OCI-M1 (cell line): Measurements from ENCODE around the gene ENDOU.

Experiments
- DNase-seq: peaks from one replicate; lab custom pipeline; 2025; lab: John Stamatoyannopoulos, UW

ENDOU gene

DNA sequence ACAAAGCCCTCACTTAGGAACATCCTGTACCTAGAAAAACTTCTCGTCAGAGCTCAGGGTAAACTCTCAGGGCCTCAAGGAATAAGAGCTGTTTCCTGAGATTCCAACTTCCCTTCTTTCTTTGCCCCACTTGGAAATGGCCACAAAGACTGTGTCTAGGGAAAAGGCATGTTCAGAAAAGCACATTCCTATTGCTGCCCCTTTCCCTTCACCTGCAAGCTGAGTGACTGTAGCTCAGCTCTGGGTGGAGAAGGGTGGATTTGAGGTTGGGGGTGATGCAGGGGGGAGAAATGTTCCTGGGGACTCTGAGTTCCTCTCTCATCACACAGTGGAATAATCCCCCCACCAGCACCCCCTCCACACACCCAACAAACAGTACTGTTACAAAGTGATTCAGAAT, 6.8 kb downstream of the ENDOU start:
- DNase-seq, result no peak

DNA sequence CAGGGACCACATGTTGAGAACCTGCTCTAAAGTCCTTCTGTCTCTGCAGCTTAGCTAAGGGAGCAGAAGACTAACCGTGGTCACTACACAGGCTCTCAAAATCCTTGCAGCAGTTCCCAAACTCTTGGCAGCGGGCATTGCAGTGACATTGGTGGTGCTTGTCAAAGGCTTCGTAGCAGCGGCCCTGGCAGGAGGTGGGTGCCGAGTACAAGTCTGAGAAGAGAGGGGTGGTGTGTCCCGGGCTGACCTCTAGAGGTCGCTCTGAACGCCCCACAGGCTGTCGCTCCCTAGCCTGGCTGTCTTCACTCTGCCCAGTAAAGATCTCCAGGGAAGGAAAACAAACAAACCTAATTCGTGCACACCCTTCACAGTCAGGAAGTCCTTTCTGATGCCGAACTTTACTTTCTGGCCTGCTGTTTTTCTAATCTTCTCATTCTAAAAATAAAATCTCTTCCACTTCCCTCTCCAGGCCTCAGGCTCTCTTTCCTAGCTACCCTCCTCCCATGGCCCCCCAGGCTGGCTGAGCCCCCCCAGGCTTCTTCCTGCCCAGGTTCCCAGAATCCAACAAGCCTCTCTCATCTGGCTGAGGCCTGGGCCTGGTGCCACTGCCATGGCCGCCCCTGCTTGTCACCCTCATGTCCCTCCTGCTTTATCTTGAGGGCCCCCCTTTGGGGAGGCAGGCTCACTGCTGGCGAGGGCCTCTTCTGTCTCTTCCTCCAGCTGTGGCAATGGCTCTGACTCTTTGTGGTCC, 7.7 kb downstream of the ENDOU start:
- peak; percentile 83 for DNase-seq

DNA sequence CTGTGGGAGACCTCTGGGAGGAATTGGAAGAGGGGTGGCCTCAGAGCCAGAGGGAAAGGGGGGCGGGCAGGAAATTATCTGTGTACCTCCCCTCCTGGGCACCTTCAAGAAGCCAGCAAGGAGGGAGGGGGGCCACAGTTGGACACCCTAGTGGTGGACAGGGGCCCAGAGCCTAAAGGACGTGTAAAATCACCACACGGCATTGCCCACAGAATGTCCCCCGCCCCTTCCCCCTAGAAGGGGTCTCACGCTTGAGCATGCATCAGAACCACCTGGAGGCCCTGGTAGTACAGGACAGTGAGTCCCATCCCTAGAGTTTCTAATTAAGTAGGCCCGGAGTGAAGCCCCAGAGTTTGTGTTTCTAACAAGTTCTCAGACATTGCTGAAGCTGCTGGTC, 8.2 kb downstream of the ENDOU start:
- DNase-seq, result no peak

DNA sequence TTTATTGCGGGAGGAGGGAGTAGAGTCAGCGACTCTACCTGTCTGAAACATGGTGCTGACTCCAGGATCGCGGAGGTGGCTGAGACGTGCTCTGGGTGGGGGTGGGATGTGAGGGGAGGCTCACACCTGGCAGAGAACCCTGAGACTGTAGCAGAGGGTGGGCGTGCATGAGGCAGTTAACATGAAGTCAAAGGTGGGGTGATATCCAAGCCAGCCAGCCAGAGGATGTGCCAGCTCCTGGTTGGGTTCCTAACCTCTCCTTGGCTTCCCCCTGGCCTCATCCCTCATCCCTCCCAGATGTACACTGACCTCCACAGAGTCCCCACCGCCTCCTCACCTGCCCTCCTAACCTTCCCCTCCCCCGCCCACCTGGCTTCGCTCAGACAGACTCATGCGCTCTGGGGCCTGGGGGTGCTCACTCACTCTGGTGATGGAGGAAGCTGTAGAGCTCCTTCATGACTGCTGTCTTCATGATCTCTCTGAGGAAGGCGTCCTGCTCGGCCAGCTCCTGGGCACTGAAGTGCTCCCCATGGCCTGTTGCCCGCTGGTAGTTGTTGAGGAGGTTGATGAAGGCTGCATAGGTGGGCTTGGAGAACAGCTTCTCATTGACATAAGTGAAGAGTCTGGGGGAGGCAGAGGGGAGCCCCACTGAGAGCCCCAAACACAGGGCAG, 9.3 kb downstream of the ENDOU start:
- no peak for DNase-seq

DNA sequence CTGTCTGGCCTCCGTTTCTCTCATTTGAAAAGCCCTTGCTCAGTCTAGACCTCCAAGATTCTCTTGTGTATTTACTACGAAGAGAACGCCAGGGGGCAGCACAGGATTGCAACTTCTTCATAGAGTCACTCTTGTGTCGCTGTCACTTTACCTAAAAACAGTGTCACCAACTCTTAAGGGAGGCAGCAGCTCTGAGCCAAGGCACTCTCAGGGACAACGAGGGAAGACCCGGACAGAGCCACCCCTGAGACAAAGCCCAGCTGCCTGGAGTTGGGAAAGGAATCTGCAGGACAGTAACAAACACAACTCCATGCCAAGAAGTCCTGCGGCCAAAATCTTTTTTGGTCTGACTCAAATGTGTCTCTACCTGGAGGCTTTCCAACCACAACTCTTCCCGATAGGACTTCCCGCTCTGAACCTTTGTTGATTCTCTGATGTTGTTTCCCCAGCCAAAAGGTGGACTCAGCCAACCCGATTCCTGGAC, 9.9 kb downstream of the ENDOU start:
- peak; percentile 87 for DNase-seq

DNA sequence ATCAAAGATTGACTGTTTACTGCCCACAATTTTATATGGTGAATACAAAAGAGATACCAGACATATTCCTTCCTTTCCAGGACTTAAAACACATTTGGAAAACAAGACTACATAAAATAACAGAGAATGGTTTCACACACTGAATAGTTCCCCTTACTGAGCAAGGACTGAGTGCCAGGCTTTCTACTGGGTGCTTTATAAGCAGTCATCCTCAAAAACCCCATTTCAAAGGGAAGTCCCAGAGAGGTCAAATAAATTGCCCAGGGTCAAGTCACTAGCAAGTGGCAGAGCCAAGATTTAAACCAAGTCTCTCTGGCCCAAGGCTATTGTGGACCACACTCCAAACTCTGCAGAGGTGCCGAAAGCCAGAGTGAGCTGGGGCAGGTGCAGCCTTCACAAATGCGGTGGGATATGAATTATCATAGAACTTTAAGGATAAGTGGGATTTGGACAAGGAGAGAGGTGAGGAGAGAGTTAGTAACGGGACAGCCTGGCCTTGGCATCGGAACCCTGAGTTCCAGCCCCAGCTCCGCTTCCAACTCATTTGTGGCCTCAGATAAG, 10.4 kb downstream of the ENDOU start:
- DNase-seq, result no peak

DNA sequence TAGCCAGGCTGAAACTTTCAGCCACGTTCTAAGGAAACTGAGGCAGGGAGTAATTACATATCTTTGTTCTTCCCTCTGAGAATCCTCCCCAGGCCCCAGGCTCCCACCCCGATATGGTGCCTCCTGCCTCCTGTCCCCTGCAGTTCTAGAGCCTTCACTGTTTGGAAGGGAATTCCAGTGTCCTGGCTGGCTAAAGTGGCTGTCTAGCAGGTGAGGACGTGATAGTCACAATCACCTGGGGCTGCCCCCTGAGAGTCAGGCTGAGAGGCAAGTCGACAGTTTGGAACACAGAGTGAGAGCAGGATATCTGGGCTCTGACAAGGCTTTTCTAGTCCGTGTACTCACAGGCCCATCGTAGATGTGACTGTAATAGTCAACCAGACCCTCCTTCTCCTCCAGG, 13.1 kb downstream of the ENDOU start:
- no peak for DNase-seq

DNA sequence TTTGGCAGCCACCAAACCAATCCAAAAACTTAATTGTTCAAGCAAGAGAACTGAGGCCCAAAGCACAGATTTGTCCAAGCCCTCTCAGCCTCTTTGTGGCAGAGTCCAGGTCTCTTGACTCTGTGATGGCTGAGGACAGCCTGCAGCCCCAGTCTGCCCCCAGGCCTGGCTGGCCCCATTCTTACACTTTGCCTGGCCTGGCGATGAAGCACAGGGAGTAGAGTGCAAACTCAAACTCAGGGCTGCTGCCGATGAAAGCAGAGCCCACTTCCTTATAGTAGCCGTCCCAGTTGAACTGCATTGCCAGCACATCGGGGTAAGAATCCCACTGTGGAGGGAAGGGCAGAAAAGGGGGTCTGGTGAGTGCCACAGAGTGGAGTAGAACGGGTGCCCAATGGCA, 13.8 kb downstream of the ENDOU start:
- DNase-seq, result no peak

DNA sequence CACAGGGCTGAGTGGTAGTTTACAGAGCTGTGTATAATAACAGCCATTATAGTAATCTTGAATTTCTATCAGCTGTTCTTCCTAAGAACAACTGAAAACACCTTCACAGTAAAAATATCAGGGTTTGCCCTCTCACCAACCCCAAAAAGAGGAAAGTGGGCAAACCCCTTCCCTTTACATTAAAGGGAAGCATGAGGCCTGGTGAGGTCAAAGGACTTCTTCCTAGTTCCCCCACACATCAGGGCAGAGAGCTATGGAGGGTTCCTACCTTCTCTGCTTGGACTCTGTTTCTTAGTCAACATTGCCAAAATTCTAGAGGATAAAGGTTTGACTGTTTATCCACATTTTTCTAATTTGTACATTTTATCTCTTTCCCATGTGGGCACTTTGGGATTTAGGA, 15.0 kb downstream of the ENDOU start:
- no peak for DNase-seq

DNA sequence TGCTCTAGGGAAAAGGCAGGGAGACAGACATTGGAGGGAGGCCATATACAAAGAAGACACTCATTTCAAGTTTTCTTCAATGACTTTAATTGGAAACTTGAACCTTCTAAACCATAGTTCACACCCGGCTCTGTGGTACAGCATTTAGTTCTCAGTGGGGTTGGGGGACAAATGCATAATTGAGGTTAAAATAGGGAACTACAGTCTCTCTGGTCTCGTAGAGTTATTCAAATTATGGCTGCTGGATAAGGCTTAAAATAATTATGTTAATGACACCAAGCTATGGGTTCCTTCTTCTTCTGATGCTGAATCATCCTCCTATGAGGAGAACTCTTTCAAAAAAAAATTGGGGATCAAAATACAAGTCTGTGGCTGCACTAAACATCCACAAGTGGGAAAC, 15.6 kb downstream of the ENDOU start:
- peak; percentile 43 for DNase-seq

DNA sequence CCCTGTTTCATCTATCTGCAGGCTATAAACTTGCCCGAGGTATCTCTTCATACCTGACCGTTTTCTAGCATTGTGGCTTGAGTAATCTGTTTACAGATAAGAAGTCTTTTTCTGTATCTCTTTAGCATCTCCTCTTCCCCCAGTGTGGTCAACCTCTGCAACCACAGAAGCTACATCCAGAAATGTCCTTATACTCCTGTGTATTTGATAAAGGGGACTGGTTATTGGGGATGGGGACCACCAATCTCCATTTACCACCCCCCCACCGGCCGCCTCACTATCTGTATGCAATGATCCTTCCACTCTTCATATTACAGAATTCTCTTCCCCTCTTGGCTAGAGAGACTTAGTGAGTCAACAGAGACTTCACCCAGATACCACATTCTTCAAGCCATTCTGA, 16.1 kb downstream of the ENDOU start:
- peak; percentile 50 for DNase-seq

DNA sequence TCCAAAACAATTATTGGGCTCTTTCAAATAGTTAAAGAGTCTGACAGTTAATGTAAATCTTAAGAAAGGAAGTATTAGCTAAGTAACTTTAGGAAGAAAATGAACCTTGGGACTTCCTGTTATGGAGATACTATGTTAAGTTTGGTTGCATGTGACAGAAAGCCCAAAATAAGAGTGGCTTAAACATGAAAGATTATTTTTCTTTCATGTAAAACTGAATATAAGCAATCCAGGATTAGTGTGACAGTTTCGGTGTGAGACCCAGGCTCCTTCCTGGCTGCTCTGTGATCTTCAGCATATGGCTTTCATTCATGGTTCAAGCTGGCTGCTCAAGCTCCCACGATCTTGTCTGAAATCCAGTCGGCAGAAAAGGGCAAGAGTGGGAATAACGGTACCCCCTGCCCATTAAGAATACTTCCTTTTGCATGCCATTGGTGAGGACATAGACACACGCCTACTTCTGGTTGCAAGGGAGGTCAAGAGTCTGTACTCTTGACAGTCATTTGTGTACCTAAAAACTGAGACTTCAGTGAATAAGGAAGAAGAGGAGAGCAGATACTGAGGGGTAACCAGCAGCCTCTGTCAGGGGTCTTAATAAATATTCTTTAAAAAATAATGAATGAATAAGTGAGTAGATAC, 17.3 kb downstream of the ENDOU start:
- DNase-seq, result peak; percentile 45

DNA sequence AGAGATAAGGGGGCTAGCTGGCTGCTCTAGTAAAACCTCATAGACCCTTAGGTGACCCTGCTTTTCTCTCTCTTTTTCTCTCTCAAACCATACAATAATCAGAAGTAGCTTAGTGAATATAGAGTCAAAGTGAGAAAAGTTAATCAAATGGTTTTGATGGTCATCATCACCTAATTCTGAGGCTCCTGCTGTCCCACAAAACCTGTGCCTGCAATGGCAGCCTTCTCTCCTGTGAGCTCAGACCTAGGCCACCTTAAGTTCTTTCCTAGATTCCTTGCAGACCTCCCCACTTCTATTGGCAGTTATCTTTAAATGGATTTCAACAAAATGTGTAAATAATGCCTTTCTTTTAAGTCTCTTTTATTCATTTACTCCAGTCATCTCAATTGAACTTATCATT, 17.9 kb downstream of the ENDOU start:
- DNase-seq, result peak; percentile 45

DNA sequence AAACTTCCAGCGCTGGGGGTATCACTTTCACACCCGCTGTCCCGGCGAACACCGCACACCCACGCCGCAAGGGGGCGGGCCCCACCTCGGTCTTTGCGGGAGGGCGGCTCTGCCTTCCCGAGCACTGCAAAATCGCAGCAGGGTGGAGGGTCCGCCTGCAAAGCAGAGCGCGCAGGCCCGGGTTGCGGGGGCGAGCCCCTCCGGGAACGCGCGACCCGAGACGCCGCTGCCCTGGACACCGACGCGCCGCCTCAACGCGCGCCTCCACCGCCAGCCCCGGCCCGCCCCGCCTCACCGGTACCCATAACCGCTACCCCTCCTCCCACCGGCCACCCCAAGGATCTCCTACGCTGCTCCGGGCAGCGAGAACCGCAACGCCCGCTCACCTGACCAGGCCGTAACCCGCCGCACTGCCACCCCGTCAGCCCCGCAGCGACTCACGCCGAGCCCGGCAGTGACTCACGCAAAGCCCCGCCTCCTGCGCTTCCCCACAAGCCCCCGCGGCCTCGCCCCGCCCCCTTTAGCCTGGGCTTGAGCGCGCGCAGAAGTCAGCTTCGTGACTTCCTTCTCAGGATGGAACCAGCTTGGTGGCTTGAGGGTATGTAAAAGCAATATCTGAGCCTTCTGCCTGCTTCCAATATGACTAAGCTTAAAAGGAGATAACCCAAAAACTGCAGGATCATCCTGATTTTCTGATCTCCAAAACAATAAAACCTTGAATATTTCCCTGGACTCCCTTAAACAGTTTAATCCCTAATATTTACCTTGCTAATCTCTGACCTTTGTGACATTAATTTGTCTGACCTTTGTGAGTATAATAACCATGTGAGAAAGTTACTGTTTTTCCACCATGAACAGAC, 19.5 kb downstream of the ENDOU start, which contains the start of gene RPAP3:
RPAP3 (minus strand) TSS at position 465 of the 860 bp plus-strand sequence. CDS start 3,190 bp downstream, outside the sequence.
- peak; percentile 98 for DNase-seq

DNA sequence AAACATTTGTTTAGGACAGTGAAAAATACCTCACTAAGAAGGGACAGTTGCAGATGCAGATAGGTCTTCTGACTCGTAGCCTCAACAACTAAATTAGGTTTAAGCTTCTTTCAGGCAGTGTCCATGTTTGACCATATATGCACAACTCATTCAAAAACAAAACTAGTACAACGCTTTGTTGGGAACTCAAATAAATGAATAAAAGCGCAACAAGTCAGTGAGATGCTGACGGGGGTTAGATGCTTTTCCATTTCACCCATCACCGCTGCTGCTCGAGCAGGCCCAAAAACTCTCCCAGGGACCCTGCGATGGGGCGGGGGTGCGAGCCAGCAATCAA, 20.1 kb downstream of the ENDOU start:
- peak; percentile 65 for DNase-seq

DNA sequence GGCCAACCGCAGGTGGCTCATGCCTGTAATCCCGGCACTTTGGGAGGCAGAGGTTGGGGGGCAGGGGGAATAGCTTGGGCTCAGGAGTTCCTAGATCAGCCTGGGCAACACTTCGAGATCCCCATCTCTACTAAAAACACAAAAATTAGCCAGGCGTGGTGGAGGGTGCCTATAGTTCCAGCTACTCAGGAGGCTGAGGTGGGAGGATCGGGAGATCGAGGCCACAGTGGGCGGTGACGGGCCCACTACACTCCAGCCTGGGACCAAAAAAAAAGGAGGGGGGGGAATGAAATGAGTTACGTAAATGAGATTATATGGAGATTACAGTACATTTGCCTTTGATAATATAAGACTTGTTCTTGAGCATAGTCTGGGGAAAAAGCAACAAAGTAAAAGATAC, 20.6 kb downstream of the ENDOU start:
- no peak for DNase-seq

DNA sequence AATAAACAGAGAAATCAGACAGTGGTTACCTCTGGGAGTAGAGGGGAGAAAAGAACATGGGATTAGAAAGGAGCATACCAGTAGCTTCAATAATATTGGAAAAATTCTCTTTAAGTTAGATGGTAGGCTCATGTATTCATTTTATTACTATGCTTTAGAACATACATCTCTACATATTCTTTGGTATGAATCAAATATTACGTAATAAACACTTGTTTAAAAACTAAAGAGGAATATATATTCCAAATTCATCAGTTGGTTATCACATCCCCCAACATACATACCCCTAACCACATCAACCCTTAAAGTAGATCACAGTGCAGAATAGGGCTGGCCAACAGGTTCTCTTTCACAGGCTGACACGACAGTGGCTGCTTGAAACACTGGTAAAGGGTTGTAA, 25.0 kb downstream of the ENDOU start:
- no peak for DNase-seq

DNA sequence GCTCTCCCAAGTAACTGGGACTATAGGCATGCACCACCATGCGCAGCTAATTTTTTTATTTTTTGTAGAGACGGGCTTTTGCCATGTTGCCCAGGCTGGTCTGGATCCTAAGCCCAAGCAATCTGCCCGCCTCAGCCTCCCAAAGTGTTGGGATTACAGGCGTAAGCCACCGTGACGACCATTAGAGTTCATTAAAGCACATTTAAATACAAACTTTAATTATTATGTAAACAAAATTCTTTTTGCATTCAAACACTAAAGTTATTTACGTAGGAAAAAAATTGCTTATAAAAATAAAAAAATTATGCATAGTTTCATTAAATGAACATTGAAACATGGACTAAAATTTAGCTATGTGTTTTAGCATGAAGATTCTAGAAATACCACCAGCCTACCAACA, 26.7 kb downstream of the ENDOU start:
- DNase-seq, result no peak

DNA sequence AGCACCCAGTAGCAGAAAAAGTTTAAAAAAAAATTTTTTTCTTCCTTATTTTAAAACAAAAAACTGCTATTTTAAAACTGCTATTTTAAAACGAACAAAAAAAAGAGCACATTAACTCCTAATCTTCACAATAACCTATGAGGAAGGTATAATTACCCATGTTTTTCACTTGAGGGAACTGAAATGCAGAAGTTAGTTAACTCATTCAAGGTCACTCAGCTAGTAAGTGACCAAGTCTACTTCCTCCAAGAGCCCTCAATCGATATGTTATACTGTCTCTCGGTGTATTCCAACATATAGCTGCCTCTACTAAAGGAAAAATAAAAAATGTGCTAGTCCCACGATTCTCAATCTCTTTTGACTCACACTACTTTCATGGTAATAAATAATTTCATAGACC, 27.2 kb downstream of the ENDOU start:
- peak; percentile 72 for DNase-seq

DNA sequence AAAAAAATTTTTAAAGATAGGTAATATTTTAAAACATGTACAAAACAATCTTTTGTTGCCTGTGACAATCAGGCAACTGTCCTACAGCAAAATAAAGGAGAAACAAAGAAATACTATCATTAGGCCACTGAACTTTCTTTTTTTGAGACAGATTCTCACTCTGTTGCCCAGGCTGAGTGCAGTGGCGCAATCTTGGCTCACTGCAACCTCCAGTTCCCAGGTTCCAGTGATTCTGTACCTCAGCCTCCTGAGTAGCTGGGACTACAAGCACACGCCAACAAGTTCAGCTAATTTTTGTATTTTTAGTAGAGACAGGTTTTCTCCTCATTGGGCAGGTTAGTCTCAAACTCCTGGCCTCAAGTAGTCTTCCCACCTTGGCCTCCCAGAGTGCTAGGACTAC, 36.1 kb downstream of the ENDOU start:
- no peak for DNase-seq

DNA sequence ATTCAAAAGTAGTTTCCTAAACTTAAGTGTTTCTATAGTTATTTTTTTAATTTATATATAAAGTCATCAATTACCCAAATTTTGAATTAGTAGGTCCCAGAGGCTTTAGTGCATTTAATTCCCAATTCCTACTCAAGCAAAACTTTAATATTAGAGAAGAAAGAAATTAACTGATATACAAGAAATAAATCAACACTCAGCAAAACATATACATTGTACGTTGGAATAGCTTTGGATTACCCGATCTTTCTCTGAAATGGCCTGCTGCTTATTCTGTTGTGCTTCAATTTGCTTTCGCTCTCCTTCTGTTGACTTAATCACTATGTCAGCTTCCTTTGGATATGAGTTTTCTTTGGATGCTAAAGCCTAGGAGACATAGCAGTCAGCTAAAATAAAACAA, 37.7 kb downstream of the ENDOU start:
- DNase-seq, result no peak
